OCI-LY3 (cell line): ENCODE data around the gene PLEKHA6.

Experiments used
- CTCF ChIP-seq: fragments of 200-600, 300-600 bp; sonication (generic); IDR thresholded peaks from 2 replicates; pipeline ENCODE4 v1.5.1; 2014; ENCODE audit warnings: antibody characterized with exemption, low read length, low read depth
- EZH2phosphoT487 ChIP-seq: fragments of 200-600 bp; shearing (Covaris generic); IDR thresholded peaks from 2 replicates; pipeline ENCODE4 v1.6.1; 2018; ENCODE audit warnings: antibody characterized with exemption, mixed run types, low read depth

- TF ChIP-seq CTCF (no peak), EZH2phosphoT487 (no peak)
Measured at GRCh38 chr1:204407295-204407971, 47.7 kb upstream of the PLEKHA6 start.
